ENCODE results near the gene EXT2. TPM values are rescaled to one million over a fixed set of nuclear protein-coding genes. Genes with fewer than 3 reads are reported as not detected.

The EXT2 gene
- polyA plus RNA-seq, 1 experiment = 171 TPM

DNA sequence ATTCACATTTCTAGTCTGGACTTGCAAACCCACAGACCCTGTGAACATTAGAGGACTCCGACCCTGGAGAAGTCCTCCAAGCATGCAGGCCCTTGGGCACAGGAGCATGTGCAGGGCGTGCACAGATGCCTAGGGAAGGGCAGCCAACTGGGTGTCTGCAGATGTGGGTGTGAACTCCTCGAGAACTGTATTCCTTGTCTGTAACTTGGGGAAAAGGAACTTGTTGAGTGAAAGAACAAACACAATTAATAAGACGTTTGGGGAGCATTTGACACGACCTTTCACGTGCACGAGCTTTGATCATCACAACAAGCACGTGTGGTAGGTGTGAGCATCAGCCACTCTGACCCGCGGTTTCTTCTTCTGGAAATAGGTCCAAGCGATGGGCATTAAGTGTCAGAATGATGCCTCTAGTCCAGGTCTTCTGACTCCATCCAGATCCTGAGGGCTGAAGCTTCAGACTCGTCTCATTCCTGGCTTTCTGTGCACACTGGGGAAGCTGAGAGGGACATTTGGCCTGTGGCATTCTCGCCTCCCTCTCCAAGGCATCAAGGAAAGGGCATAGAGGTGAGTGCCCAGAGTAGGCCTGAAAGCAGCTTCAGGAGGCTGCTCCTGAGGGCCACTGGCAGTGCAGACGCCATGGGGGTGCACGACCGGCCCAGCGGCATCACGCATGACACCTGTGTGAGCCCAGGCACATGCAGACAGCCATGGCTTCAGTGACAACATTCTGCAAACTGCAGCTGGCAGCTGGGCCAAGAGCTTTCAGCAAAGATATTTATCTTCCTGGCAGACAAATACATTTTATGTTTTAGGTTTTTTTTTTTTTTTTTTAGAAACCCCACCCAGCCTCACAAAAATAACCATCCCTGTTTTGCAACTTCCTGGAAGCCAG, 182.0 kb downstream of the EXT2 start:
- no peak for DNase-seq (ENCODE audit: low read depth)
- Histone ChIP-seq H3K4me3 (ENCODE audit: low read depth, low read length) (no peak overlapping the region), H3K27me3 (ENCODE audit: control insufficient read depth, insufficient read depth, low read length) (no peaks in the 10 kb centered on the region), H3K36me3 (ENCODE audit: control insufficient read depth, insufficient read depth, low read length) (no peaks in the 10 kb centered on the region; the same call in 1 of the 2 replicates)
- ChIA-PET CTCF (interaction anchor here (0.6 to 3.7 kb wide), 4 partner anchors 9 to 144 kb away, joined by 3 to 28 read pairs (median 6); no protein-coding TSS in a partner anchor), POLR2A (interaction anchor here (0.7 kb wide), 1 partner anchor 10 kb away, joined by 11 read pairs; no protein-coding TSS in a partner anchor)
- TF ChIP-seq, protein P1, sequence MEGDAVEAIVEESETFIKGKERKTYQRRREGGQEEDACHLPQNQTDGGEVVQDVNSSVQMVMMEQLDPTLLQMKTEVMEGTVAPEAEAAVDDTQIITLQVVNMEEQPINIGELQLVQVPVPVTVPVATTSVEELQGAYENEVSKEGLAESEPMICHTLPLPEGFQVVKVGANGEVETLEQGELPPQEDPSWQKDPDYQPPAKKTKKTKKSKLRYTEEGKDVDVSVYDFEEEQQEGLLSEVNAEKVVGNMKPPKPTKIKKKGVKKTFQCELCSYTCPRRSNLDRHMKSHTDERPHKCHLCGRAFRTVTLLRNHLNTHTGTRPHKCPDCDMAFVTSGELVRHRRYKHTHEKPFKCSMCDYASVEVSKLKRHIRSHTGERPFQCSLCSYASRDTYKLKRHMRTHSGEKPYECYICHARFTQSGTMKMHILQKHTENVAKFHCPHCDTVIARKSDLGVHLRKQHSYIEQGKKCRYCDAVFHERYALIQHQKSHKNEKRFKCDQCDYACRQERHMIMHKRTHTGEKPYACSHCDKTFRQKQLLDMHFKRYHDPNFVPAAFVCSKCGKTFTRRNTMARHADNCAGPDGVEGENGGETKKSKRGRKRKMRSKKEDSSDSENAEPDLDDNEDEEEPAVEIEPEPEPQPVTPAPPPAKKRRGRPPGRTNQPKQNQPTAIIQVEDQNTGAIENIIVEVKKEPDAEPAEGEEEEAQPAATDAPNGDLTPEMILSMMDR (IDR thresholded peaks at IDR 0.05; ENCODE audit: insufficient read depth, low read depth, low read length) = no peak

GRCh38 chr11:44279483-44279882, 184.0 kb downstream of the EXT2 start:
- H3K27me3 ChIP-seq (ENCODE audit: control insufficient read depth, insufficient read depth, low read length) = no peaks in the 10 kb centered on the region
- TF ChIP-seq, protein P1 (IDR thresholded peaks at IDR 0.05; ENCODE audit: insufficient read depth, low read depth, low read length) = no peak
- ChIA-PET POLR2A (no interaction called here), CTCF (no interaction called here)
- H3K4me3 ChIP-seq (ENCODE audit: low read depth, low read length) = no peak overlapping the region
- no peaks in the 10 kb centered on the region; the same call in 1 of the 2 replicates for H3K36me3 ChIP-seq (ENCODE audit: control insufficient read depth, insufficient read depth, low read length)
- no peak for DNase-seq (ENCODE audit: low read depth)

- Histone ChIP-seq H3K4me3 (ENCODE audit: low read depth, low read length) (no peak overlapping the region), H3K36me3 (ENCODE audit: control insufficient read depth, insufficient read depth, low read length) (no peaks in the 10 kb centered on the region; the same call in 1 of the 2 replicates), H3K27me3 (ENCODE audit: control insufficient read depth, insufficient read depth, low read length) (no peaks in the 10 kb centered on the region)
- ChIA-PET POLR2A (no interaction called here), CTCF (interaction anchor here (0.6 kb wide), 1 partner anchor 337 kb away, joined by 3 read pairs; no protein-coding TSS in a partner anchor)
- TF ChIP-seq, protein P1 (IDR thresholded peaks at IDR 0.05; ENCODE audit: insufficient read depth, low read depth, low read length) = no peak
- no peak for DNase-seq (ENCODE audit: low read depth)
These were observed 184.8 kb downstream of the EXT2 start for GRCh38 chr11:44280257-44280656.

- TF ChIP-seq, protein P1 (IDR thresholded peaks at IDR 0.05; ENCODE audit: insufficient read depth, low read depth, low read length) = no peak
- H3K36me3 ChIP-seq (ENCODE audit: control insufficient read depth, insufficient read depth, low read length) = no peaks in the 10 kb centered on the region
- ChIA-PET POLR2A (no interaction called here), CTCF (no interaction called here)
- DNase-seq (ENCODE audit: low read depth) = no peak
- H3K4me3 ChIP-seq (ENCODE audit: low read depth, low read length) = no peak overlapping the region
- no peaks in the 10 kb centered on the region for H3K27me3 ChIP-seq (ENCODE audit: control insufficient read depth, insufficient read depth, low read length)
These were observed 185.7 kb downstream of the EXT2 start for GRCh38 chr11:44281151-44281550.

DNA sequence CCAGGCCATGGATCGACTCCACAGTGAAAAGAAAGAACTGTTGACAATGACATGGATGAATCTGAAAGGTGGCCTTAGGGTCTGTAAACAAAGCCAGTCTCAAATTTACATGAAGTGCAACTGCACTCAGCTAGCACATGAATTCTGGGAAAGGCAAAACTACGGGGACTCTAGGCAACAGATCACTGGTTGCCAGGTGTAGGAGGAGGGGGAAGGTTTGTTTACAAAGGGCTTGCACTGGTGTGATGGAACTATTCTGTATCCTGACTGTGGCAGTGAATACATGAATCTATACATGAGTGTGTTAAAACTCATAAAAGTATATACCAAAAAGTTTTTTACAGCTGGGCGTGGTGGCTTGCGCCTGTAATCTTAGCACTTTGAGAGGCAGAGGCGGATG, 187.1 kb downstream of the EXT2 start:
- no peaks in the 10 kb centered on the region for H3K36me3 ChIP-seq (ENCODE audit: control insufficient read depth, insufficient read depth, low read length)
- no peak overlapping the region for H3K4me3 ChIP-seq (ENCODE audit: low read depth, low read length)
- ChIA-PET POLR2A (no interaction called here), CTCF (interaction anchor here (0.8 kb wide), 1 partner anchor 256 kb away, joined by 3 read pairs; no protein-coding TSS in a partner anchor)
- no peak for DNase-seq (ENCODE audit: low read depth)
- H3K27me3 ChIP-seq (ENCODE audit: control insufficient read depth, insufficient read depth, low read length) = no peaks in the 10 kb centered on the region
- TF ChIP-seq, protein P1 (IDR thresholded peaks at IDR 0.05; ENCODE audit: insufficient read depth, low read depth, low read length) = no peak

Data from BJ (cell line).